Measurements from ENCODE around the gene GABPB1.
"Not testable (repeated sequence)": the region's sequence is repeated elsewhere in the genome, so short reads cannot be mapped to it uniquely, and the experiment has no call there.

The GABPB1 gene

GRCh38 chr15:50354838-50355618 lies at the start of gene GABPB1:
Gene GABPB1, minus strand, starts transcription at chr15:50355198. Its CDS starts 45,400 bp downstream, at chr15:50309798.
- DNase-seq (ENCODE audit: low spot score), result peak; percentile 90

GRCh38 chr15:50391561-50391960 lies 36.6 kb upstream of the GABPB1 start:
- DNase-seq (ENCODE audit: low spot score), result not testable (repeated sequence)

- peak; percentile 6 for DNase-seq (ENCODE audit: low spot score)
These were observed 35.7 kb upstream of the GABPB1 start for GRCh38 chr15:50390554-50391264.

- not testable (repeated sequence) for DNase-seq (ENCODE audit: low spot score)
These were observed 27.4 kb upstream of the GABPB1 start for GRCh38 chr15:50382408-50382807.

- no peak for DNase-seq (ENCODE audit: low spot score)
These were observed 26.4 kb upstream of the GABPB1 start for GRCh38 chr15:50381438-50381837.

GRCh38 chr15:50380089-50380488 lies 25.1 kb upstream of the GABPB1 start:
- no peak for DNase-seq (ENCODE audit: low spot score)

GRCh38 chr15:50379413-50379812 lies 24.4 kb upstream of the GABPB1 start:
- not testable (repeated sequence) for DNase-seq (ENCODE audit: low spot score)

GRCh38 chr15:50378776-50379175 lies 23.8 kb upstream of the GABPB1 start:
- no peak for DNase-seq (ENCODE audit: low spot score)

GRCh38 chr15:50377867-50378751 lies 23.1 kb upstream of the GABPB1 start:
- DNase-seq (ENCODE audit: low spot score), result no peak

- not testable (repeated sequence) for DNase-seq (ENCODE audit: low spot score)
These were observed 14.6 kb upstream of the GABPB1 start for GRCh38 chr15:50369564-50369963.

- DNase-seq (ENCODE audit: low spot score), result no peak
These were observed 11.0 kb upstream of the GABPB1 start for GRCh38 chr15:50365971-50366370.

GRCh38 chr15:50365570-50365969 lies 10.6 kb upstream of the GABPB1 start:
- DNase-seq (ENCODE audit: low spot score), result no peak

GRCh38 chr15:50363612-50364011 lies 8.6 kb upstream of the GABPB1 start:
- no peak for DNase-seq (ENCODE audit: low spot score)

GRCh38 chr15:50361756-50362155 lies 6.8 kb upstream of the GABPB1 start:
- DNase-seq (ENCODE audit: low spot score), result no peak

GRCh38 chr15:50358845-50359244 lies 3.8 kb upstream of the GABPB1 start:
- no peak for DNase-seq (ENCODE audit: low spot score)

GRCh38 chr15:50355980-50356379 lies 982 bp upstream of the GABPB1 start:
- no peak for DNase-seq (ENCODE audit: low spot score)

GRCh38 chr15:50355619-50355905 lies 564 bp upstream of the GABPB1 start:
- no peak for DNase-seq (ENCODE audit: low spot score)

GRCh38 chr15:50353975-50354837 lies 792 bp downstream of the GABPB1 start:
- peak; percentile 73 for DNase-seq (ENCODE audit: low spot score)

GRCh38 chr15:50353251-50353974 lies 1.6 kb downstream of the GABPB1 start:
- peak; percentile 30 for DNase-seq (ENCODE audit: low spot score)

- DNase-seq (ENCODE audit: low spot score), result no peak
These were observed 4.4 kb downstream of the GABPB1 start for GRCh38 chr15:50350621-50351020.

GRCh38 chr15:50345298-50345697 lies 9.7 kb downstream of the GABPB1 start:
- no peak for DNase-seq (ENCODE audit: low spot score)
